GM06990 (cell line): ENCODE data around the gene SLC25A13.

ENCODE experiments used
- DNase-seq: peaks from one replicate; pipeline ENCODE4 v3.0.0-alpha.2; 2011; ENCODE audit not compliant: insufficient read length; ENCODE audit errors: extremely low read depth
- H3K27me3 ChIP-seq: replicated peaks from 2 replicates; pipeline ENCODE4 v1.6.0; 2011; ENCODE audit warnings: low read length; ENCODE audit not compliant: control insufficient read depth, insufficient read depth
- H3K36me3 ChIP-seq: 2 replicates; pipeline ENCODE4 v1.5.1; 2011; ENCODE audit warnings: low read length; ENCODE audit not compliant: control insufficient read depth, insufficient read depth
- H3K4me3 ChIP-seq: replicated peaks from 2 replicates; pipeline ENCODE4 v1.5.1; 2011; ENCODE audit warnings: low read depth, mild to moderate bottlenecking, control low read depth, low read length
- TF ChIP-seq, protein P1 (sequence below): IDR thresholded peaks from 2 replicates; pipeline ENCODE4 v1.5.1; 2011; ENCODE audit warnings: low read length, control low read depth, mild to moderate bottlenecking, inconsistent platforms; ENCODE audit not compliant: insufficient read depth, poor library complexity, severe bottlenecking

The SLC25A13 gene

DNA sequence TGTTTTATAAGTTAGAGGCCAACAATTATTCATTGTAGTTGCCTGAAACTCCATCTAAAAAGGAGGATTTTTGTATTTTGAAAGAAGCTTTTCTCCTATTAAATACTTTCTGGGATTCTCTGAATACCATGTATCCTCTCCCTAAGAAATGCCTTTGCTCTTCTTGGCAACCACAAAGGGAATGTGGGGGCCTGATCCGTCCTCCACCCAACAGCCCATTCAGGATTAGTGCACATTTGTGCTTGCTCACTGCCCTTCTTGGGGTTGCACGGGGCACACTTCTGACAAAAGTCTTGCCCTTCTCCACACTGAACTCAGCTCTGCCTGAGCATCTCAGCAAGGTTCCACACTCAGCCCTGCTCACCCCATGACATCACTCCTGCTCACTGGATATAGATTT lies 194.2 kb downstream of the SLC25A13 start:
- TF ChIP-seq, protein P1, sequence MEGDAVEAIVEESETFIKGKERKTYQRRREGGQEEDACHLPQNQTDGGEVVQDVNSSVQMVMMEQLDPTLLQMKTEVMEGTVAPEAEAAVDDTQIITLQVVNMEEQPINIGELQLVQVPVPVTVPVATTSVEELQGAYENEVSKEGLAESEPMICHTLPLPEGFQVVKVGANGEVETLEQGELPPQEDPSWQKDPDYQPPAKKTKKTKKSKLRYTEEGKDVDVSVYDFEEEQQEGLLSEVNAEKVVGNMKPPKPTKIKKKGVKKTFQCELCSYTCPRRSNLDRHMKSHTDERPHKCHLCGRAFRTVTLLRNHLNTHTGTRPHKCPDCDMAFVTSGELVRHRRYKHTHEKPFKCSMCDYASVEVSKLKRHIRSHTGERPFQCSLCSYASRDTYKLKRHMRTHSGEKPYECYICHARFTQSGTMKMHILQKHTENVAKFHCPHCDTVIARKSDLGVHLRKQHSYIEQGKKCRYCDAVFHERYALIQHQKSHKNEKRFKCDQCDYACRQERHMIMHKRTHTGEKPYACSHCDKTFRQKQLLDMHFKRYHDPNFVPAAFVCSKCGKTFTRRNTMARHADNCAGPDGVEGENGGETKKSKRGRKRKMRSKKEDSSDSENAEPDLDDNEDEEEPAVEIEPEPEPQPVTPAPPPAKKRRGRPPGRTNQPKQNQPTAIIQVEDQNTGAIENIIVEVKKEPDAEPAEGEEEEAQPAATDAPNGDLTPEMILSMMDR: no peak
- DNase-seq: no peak
- no peaks in the 10 kb centered on the region for H3K36me3 ChIP-seq

DNA sequence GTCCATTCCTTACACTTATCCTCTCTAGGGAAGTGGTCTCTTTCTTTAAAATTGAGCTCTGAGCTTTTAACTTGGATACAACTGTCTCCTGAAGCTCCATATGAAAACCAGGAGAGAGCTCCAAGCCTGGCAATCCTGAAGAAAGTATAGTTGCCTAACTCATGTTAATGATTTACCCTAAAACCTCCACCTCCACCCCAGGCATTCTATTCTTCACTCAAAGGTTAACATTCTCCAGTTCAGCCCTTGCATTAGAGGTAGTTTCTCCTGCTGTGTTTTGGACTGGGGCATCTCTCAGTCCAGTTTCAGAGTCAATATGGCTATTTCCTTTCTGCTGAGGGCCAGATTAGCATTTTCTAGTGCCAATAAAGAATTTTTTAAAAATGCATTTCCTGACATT lies 195.5 kb downstream of the SLC25A13 start:
- TF ChIP-seq, protein P1: no peak
- H3K36me3 ChIP-seq: no peaks in the 10 kb centered on the region
- DNase-seq: no peak
- H3K4me3 ChIP-seq: no peak overlapping the region
- H3K27me3 ChIP-seq: no peaks in the 10 kb centered on the region

More for the DNA sequence above, 194.2 kb downstream of the SLC25A13 start:
- H3K4me3 ChIP-seq: no peak overlapping the region
- no peaks in the 10 kb centered on the region for H3K27me3 ChIP-seq

DNA sequence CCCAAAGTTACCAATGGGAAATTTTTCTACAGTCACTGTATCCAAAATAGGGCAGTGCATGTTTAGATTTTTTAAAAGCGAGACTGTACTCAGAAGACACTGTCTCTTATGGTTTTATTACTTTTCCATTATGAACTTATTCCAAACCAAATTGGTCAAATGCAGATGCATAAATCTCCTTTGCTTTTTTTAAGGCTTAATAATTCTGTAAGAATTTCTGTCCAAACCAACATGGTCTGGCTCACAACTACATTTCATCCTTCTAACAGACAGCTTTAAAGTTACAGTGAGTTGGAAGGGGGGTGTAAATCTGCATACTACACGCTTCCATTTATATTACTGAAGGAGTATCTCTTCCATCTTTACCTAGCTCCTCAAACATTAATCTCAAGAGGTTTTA lies 199.2 kb downstream of the SLC25A13 start:
- Histone ChIP-seq H3K36me3 (no peaks in the 10 kb centered on the region; the same call in 1 of the 2 replicates), H3K27me3 (no peaks in the 10 kb centered on the region), H3K4me3 (no peak overlapping the region)
- DNase-seq: no peak
- TF ChIP-seq, protein P1: no peak

DNA sequence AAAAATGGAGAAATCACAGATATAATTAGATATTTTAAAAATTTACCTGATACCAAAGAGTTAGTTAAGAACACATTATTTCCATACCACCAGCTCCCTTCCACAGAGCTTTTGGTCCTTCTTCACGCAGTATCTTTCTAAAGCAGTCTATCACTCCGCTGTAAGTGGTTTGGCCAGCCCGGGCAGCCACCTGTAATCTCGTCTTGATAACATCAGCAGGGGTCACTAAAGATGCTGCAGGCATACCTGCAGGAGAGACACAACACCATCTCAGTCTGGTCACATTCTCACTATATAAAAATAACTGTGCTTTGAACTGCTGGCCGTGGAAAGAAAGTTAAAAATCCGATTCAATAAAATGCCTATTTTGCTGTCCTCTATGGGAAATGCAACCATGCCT lies 200.1 kb downstream of the SLC25A13 start:
- DNase-seq: no peak
- H3K36me3 ChIP-seq: no peaks in the 10 kb centered on the region; the same call in 1 of the 2 replicates

DNA sequence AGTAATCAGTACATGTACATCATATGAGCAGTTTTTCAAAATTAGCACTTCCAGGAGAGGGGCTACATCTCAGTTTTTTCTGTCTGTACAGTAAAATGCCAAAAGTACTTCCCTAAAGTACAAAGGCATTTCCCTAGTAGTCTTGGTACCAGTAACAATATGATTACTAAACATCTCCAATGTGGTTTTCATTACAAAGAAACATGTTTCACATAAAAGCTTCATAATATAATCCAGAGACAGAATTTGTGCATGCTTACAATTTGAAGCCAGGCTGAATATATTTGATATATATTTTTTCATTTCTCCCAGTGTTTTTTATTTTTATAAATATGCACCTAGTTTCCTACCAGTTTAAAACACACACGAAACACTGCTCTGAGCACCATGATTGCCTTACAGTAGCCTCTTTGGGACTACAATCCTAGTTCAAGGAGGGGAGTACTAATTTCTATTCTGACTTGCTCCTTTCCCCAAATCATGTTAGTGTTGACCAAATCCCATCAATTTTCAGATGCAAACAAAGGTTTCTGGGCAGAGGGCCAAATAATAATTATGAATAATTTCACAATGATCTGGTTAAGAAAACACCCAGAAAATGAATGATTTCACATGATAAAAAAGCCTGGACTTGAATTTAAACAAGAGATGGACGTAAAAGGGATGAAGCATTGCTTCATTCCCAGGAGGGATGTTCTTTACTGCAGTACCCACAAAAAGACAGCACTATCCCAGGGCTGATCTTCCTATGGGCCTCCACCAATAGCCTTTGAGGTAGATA lies 201.3 kb downstream of the SLC25A13 start:
- TF ChIP-seq, protein P1: no peak

More for the DNA sequence above, 200.1 kb downstream of the SLC25A13 start:
- H3K4me3 ChIP-seq: no peak overlapping the region
- TF ChIP-seq, protein P1: no peak
- H3K27me3 ChIP-seq: no peaks in the 10 kb centered on the region

More for the DNA sequence above, 201.3 kb downstream of the SLC25A13 start:
- DNase-seq: no peak
- Histone ChIP-seq H3K27me3 (no peaks in the 10 kb centered on the region), H3K36me3 (no peaks in the 10 kb centered on the region; the same call in 1 of the 2 replicates), H3K4me3 (no peak overlapping the region)
